GM19395 (cell line): ENCODE results near the gene RHD.
"Not testable (repeated sequence)": the region's sequence is repeated elsewhere in the genome, so short reads cannot be mapped to it uniquely, and the experiment has no call there.

Source experiments
- ATAC-seq: cut with Tn5 transposase; IDR thresholded peaks from one replicate; pipeline ENCODE4 v1.9.1; 2021; ENCODE audit warnings: mild to moderate bottlenecking, moderate library complexity; ENCODE audit not compliant: unreplicated experiment

RHD gene

GRCh38 chr1:25302330-25302729 lies 30.0 kb downstream of the RHD start:
- not testable (repeated sequence) for ATAC-seq

- ATAC-seq: not testable (repeated sequence)
Measured at GRCh38 chr1:25304936-25305335, 32.6 kb downstream of the RHD start.

GRCh38 chr1:25308168-25308567 lies 35.9 kb downstream of the RHD start:
- ATAC-seq: not testable (repeated sequence)

- ATAC-seq: not testable (repeated sequence)
Measured at GRCh38 chr1:25309085-25309484, 36.8 kb downstream of the RHD start.

- not testable (repeated sequence) for ATAC-seq
Measured at GRCh38 chr1:25309486-25309885, 37.2 kb downstream of the RHD start.

- not testable (repeated sequence) for ATAC-seq
Measured at GRCh38 chr1:25312806-25313470, 40.6 kb downstream of the RHD start.

GRCh38 chr1:25320314-25320938 lies 48.1 kb downstream of the RHD start:
- ATAC-seq: not testable (repeated sequence)

GRCh38 chr1:25322127-25322526 lies 49.8 kb downstream of the RHD start:
- not testable (repeated sequence) for ATAC-seq

GRCh38 chr1:25324407-25324806 lies 52.1 kb downstream of the RHD start:
- ATAC-seq: not testable (repeated sequence)

- ATAC-seq: not testable (repeated sequence)
Measured at GRCh38 chr1:25327864-25328790, 55.8 kb downstream of the RHD start.

- not testable (repeated sequence) for ATAC-seq
Measured at GRCh38 chr1:25328791-25329185, 56.5 kb downstream of the RHD start.

GRCh38 chr1:25329336-25329735 lies 57.0 kb downstream of the RHD start:
- ATAC-seq: not testable (repeated sequence)

- ATAC-seq: not testable (repeated sequence)
Measured at GRCh38 chr1:25329950-25330349, 57.6 kb downstream of the RHD start.

- peak; percentile 24 for ATAC-seq
Measured at GRCh38 chr1:25336922-25337354, 64.6 kb downstream of the RHD start.

GRCh38 chr1:25337483-25338187 lies 65.3 kb downstream of the RHD start:
- peak; percentile 38 for ATAC-seq

- peak; percentile 64 for ATAC-seq
Measured at GRCh38 chr1:25338188-25338981, 66.1 kb downstream of the RHD start, which contains the start of gene TMEM50A. TMEM50A (plus strand) TSS chr1:25338334; CDS start chr1:25340487, 2,153 bp downstream.

- peak; percentile 2 for ATAC-seq
Measured at GRCh38 chr1:25338986-25339385, 66.7 kb downstream of the RHD start.

- ATAC-seq: no peak
Measured at GRCh38 chr1:25341746-25342145, 69.4 kb downstream of the RHD start.

GRCh38 chr1:25342846-25343245 lies 70.5 kb downstream of the RHD start:
- no peak for ATAC-seq

- ATAC-seq: no peak
Measured at GRCh38 chr1:25343872-25344271, 71.6 kb downstream of the RHD start.
